ENCODE measurements around the gene MAPKAP1.

Gene MAPKAP1

DNA sequence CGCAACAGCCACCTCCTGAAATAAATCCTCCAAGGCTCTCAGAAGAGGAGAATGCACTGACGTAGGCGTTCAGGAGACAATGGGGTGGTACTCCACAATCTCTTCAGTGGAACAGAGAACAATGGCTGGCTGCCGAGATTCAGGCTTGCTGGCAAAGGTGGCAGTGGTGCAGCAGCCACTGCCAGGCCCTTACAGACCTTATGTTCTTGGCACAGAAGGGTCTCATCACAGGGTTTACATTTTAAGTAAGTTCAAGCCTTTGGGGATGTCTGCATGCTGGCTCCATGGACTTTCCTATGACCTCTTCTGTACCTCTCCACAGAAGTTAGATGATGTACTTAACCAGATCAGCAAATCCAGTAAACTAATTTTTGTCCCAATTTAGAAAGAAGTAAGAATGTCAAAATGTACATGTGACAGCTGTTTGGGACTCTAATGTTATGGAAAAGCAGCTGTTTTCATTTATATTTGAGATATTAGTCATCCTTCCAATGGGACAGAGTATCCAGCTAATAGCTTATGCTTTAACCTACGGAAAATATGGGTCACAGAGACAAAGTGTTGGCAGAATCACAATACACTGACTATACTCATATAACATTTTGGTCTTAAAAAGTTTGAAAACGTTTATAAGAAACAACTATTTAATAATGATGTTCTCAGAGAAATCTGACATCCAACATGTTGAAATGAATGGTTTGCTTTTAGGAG lies 180.9 kb downstream of the MAPKAP1 start:
- no peak overlapping the region for H3K9ac ChIP-seq
- no peak overlapping the region for H3K27ac ChIP-seq
- no peak for TF ChIP-seq CTCF (IDR thresholded peaks at IDR 0.05)
- H3K9me3 ChIP-seq (ENCODE audit: control insufficient read depth, low read length) = no peaks in the 10 kb centered on the region
- no peaks in the 10 kb centered on the region for H3K36me3 ChIP-seq (ENCODE audit: control insufficient read depth, insufficient read depth, low read length)
- no peaks in the 10 kb centered on the region for H3K27me3 ChIP-seq (ENCODE audit: control insufficient read depth, insufficient read depth, low read length)
- no peak overlapping the region for H3K4me2 ChIP-seq (ENCODE audit: low read length)
- no peak overlapping the region for H3K4me3 ChIP-seq (ENCODE audit: low read depth, low read length)
- H3K4me1 ChIP-seq = no peaks in the 10 kb centered on the region
- H2AFZ ChIP-seq = no peak overlapping the region
- no peaks in the 10 kb centered on the region for H3K79me2 ChIP-seq

GRCh38 chr9:125524583-125525355 lies 182.2 kb downstream of the MAPKAP1 start:
- Histone ChIP-seq H3K79me2 (no peaks in the 10 kb centered on the region), H3K36me3 (ENCODE audit: control insufficient read depth, insufficient read depth, low read length) (no peaks in the 10 kb centered on the region), H3K4me2 (ENCODE audit: low read length) (no peak overlapping the region), H3K4me1 (no peaks in the 10 kb centered on the region), H3K4me3 (ENCODE audit: low read depth, low read length) (no peak overlapping the region), H3K9ac (no peak overlapping the region), H2AFZ (no peak overlapping the region), H3K27ac (no peak overlapping the region), H3K9me3 (ENCODE audit: control insufficient read depth, low read length) (no peaks in the 10 kb centered on the region), H3K27me3 (ENCODE audit: control insufficient read depth, insufficient read depth, low read length) (no peaks in the 10 kb centered on the region)
- TF ChIP-seq CTCF (IDR thresholded peaks at IDR 0.05) = no peak

GRCh38 chr9:125523681-125524080 lies 183.3 kb downstream of the MAPKAP1 start:
- Histone ChIP-seq H3K4me1 (no peaks in the 10 kb centered on the region), H3K9me3 (ENCODE audit: control insufficient read depth, low read length) (no peaks in the 10 kb centered on the region), H3K27me3 (ENCODE audit: control insufficient read depth, insufficient read depth, low read length) (no peaks in the 10 kb centered on the region), H3K36me3 (ENCODE audit: control insufficient read depth, insufficient read depth, low read length) (no peaks in the 10 kb centered on the region), H2AFZ (no peak overlapping the region), H3K4me3 (ENCODE audit: low read depth, low read length) (no peak overlapping the region), H3K9ac (no peak overlapping the region), H3K79me2 (no peaks in the 10 kb centered on the region), H3K4me2 (ENCODE audit: low read length) (no peak overlapping the region), H3K27ac (no peak overlapping the region)
- no peak for TF ChIP-seq CTCF (IDR thresholded peaks at IDR 0.05)

DNA sequence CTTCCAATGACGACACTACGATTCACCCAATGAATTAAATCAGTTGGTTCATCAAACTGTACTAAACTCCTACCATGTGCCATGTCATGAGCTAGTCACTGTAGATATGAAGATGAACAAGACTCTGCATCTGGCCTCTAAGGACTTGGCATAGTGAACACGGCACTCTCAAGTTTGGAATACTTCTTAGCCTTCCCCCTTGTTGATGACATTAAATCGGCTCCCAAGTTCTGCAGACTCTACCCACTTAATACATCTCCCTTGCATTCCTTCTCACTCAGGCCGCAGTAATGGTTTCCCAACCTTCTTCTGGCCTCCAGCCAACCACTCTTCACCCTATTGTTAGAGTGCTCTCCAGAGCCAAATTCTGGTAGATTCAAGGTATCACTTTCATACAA lies 184.7 kb downstream of the MAPKAP1 start:
- Histone ChIP-seq H3K36me3 (ENCODE audit: control insufficient read depth, insufficient read depth, low read length) (no peaks in the 10 kb centered on the region), H3K27ac (no peak overlapping the region), H3K9ac (no peak overlapping the region), H3K9me3 (ENCODE audit: control insufficient read depth, low read length) (no peaks in the 10 kb centered on the region), H3K4me2 (ENCODE audit: low read length) (no peak overlapping the region), H3K4me3 (ENCODE audit: low read depth, low read length) (no peak overlapping the region), H3K27me3 (ENCODE audit: control insufficient read depth, insufficient read depth, low read length) (no peaks in the 10 kb centered on the region), H2AFZ (no peak overlapping the region), H3K4me1 (no peaks in the 10 kb centered on the region), H3K79me2 (no peaks in the 10 kb centered on the region)
- no peak for TF ChIP-seq CTCF (IDR thresholded peaks at IDR 0.05)

All from parathyroid adenoma (tissue), 2 donors.